Thyroid gland (tissue), 4 donors: ENCODE data around the gene SLC9A4.

Experiments used
- CTCF ChIP-seq, 6 experiments: fragments of 200-600 bp in 3 of 6; fragments of 450-650 bp in 3 of 6; sonication (generic) in 3 of 6; IDR thresholded peaks; one replicate each; pipeline ENCODE4 v1.5.1; 2016 to 2019; ENCODE audit warnings: antibody characterized with exemption in 6 of 6, mild to moderate bottlenecking in 2 of 6, inconsistent platforms in 1 of 6, moderate library complexity in 1 of 6
- POLR2A ChIP-seq, 2 donors: fragments of 450-650 bp; IDR thresholded peaks; one replicate each; pipeline ENCODE4 v1.6.1; 2017; ENCODE audit warnings: antibody characterized with exemption in 2 of 2, mild to moderate bottlenecking in 2 of 2, moderate library complexity in 1 of 2

DNA sequence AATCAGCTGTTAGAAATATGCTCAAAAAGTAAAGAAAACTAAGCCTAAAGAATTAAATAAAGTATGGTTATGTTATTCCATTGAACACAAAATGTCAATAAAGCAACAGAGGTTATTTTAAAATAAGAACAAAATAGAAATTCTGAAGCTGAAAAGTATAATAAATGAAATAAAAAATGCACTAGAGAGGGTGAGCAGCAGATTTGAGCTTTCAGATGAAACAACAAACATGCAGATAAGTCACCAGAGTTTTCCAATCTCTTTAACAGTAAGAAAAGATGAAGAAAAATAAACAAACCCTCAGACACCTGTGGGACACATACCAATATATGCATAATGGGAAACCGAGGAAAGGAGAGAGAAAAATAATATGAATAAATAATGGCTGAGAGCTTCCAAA is 76.0 kb downstream of the SLC9A4 start:
- TF ChIP-seq CTCF (IDR thresholded peaks at IDR 0.05) (no peak), POLR2A (IDR thresholded peaks at IDR 0.05) (no peak)
